H9 (cell line): ENCODE data around the gene RAB31. TPM values are rescaled to one million over a fixed set of nuclear protein-coding genes. Genes with fewer than 3 reads are reported as not detected.

Experiments
- DNase-seq: peaks from one replicate; pipeline ENCODE4 v3.0.0-alpha.2; 2017
- H2AFZ ChIP-seq: one replicate; pipeline ENCODE4 v1.6.1; 2013; ENCODE audit warnings: mild to moderate bottlenecking, low read length, control low read depth, moderate library complexity
- H2AK5ac ChIP-seq: 2 replicates; pipeline ENCODE4 v1.6.1; 2013; ENCODE audit warnings: low read length, control low read depth, mixed read lengths; ENCODE audit not compliant: insufficient read length
- H2BK120ac ChIP-seq: one replicate; pipeline ENCODE4 v1.6.1; 2013; ENCODE audit warnings: low read depth, mild to moderate bottlenecking, low read length, control low read depth, inconsistent platforms; ENCODE audit not compliant: poor library complexity, severe bottlenecking
- H2BK12ac ChIP-seq: 2 replicates; pipeline ENCODE4 v1.6.1; 2013; ENCODE audit warnings: low read length, control low read depth, mixed read lengths, low read depth; ENCODE audit not compliant: insufficient read length
- H2BK15ac ChIP-seq: 2 replicates; pipeline ENCODE4 v1.6.1; 2013; ENCODE audit warnings: low read depth, low read length, control low read depth
- H2BK20ac ChIP-seq: one replicate; pipeline ENCODE4 v1.6.1; 2013; ENCODE audit warnings: low read depth, mild to moderate bottlenecking, low read length, control low read depth, inconsistent platforms; ENCODE audit not compliant: poor library complexity, severe bottlenecking
- H2BK5ac ChIP-seq: 2 replicates; pipeline ENCODE4 v1.6.1; 2013; ENCODE audit warnings: low read length, control low read depth, mixed read lengths; ENCODE audit not compliant: insufficient read length
- H3K14ac ChIP-seq: 2 replicates; pipeline ENCODE4 v1.6.1; 2013; ENCODE audit warnings: low read length, control low read depth; ENCODE audit not compliant: insufficient read depth
- H3K18ac ChIP-seq: 2 replicates; pipeline ENCODE4 v1.6.1; 2013; ENCODE audit warnings: low read depth, mild to moderate bottlenecking, mixed read lengths, low read length, control low read depth; ENCODE audit not compliant: insufficient read length
- H3K23ac ChIP-seq: 2 replicates; pipeline ENCODE4 v1.6.1; 2013; ENCODE audit warnings: low read length, control low read depth, mixed read lengths, low read depth; ENCODE audit not compliant: insufficient read length
- H3K23me2 ChIP-seq: 2 replicates; pipeline ENCODE4 v1.6.1; 2013; ENCODE audit warnings: low read depth, mild to moderate bottlenecking, mixed read lengths, low read length, control low read depth; ENCODE audit not compliant: insufficient read length, poor library complexity, severe bottlenecking
- H3K27ac ChIP-seq: 2 replicates; pipeline ENCODE4 v1.5.1; 2013; ENCODE audit warnings: low read length, control low read depth, mixed read lengths, low read depth; ENCODE audit not compliant: insufficient read length
- H3K27me3 ChIP-seq: 2 replicates; pipeline ENCODE4 v1.6.1; 2013; ENCODE audit warnings: low read length, control low read depth, inconsistent platforms; ENCODE audit not compliant: insufficient read depth
- H3K4ac ChIP-seq: 2 replicates; pipeline ENCODE4 v1.6.1; 2013; ENCODE audit warnings: low read depth, mild to moderate bottlenecking, control low read depth, inconsistent platforms, low read length, moderate library complexity
- H3K4me1 ChIP-seq: 2 replicates; pipeline ENCODE4 v1.6.1; 2013; ENCODE audit warnings: low read length, control low read depth, inconsistent platforms; ENCODE audit not compliant: insufficient read depth
- H3K4me2 ChIP-seq: 2 replicates; pipeline ENCODE4 v1.6.1; 2013; ENCODE audit warnings: low read length, control low read depth, mixed read lengths; ENCODE audit not compliant: insufficient read length, insufficient read depth
- H3K56ac ChIP-seq: 2 replicates; pipeline ENCODE4 v1.6.1; 2013; ENCODE audit warnings: low read depth, mild to moderate bottlenecking, mixed read lengths, low read length, control low read depth; ENCODE audit not compliant: insufficient read length
- H3K79me1 ChIP-seq: 2 replicates; pipeline ENCODE4 v1.6.1; 2013; ENCODE audit warnings: low read depth, mild to moderate bottlenecking, moderate library complexity, low read length, control low read depth, inconsistent platforms; ENCODE audit not compliant: insufficient read depth, poor library complexity, severe bottlenecking
- H3K79me2 ChIP-seq: 2 replicates; pipeline ENCODE4 v1.6.1; 2013; ENCODE audit warnings: low read length, control low read depth, inconsistent platforms; ENCODE audit not compliant: insufficient read depth
- H3K9ac ChIP-seq: 2 replicates; pipeline ENCODE4 v1.6.1; 2013; ENCODE audit warnings: low read length, control low read depth, mixed read lengths; ENCODE audit not compliant: insufficient read length; ENCODE audit errors: extremely low read depth
- H3K9me3 ChIP-seq: one replicate; pipeline ENCODE4 v1.6.1; 2013; ENCODE audit warnings: low read depth, low read length, inconsistent platforms; ENCODE audit not compliant: control insufficient read depth
- H3T11ph ChIP-seq: one replicate; pipeline ENCODE4 v1.6.1; 2013; ENCODE audit warnings: mild to moderate bottlenecking, low read length, control low read depth, inconsistent platforms
- H4K20me1 ChIP-seq: one replicate; pipeline ENCODE4 v1.6.1; 2013; ENCODE audit not compliant: control insufficient read depth, insufficient read length, insufficient read depth
- H4K5ac ChIP-seq: 2 replicates; pipeline ENCODE4 v1.6.1; 2013; ENCODE audit warnings: low read depth, mild to moderate bottlenecking, mixed read lengths, low read length, control low read depth; ENCODE audit not compliant: insufficient read length
- H4K8ac ChIP-seq: replicated peaks from 2 replicates; pipeline ENCODE4 v1.6.1; 2013; ENCODE audit warnings: low read length, control low read depth, mixed read lengths, low read depth; ENCODE audit not compliant: insufficient read length
- H4K91ac ChIP-seq: 2 replicates; pipeline ENCODE4 v1.6.1; 2013; ENCODE audit warnings: low read depth, mild to moderate bottlenecking, moderate library complexity, mixed read lengths, low read length, control low read depth; ENCODE audit not compliant: insufficient read length
- H3K27ac Mint-ChIP-seq, 3 experiments: 2 replicates in 2 of 3; 3 replicates in 1 of 3; pipeline ENCODE4 v1.8.0; 2020 to 2021; ENCODE audit warnings: mixed read lengths in 3 of 3, mild to moderate bottlenecking in 1 of 3, moderate library complexity in 1 of 3
- H3K27me3 Mint-ChIP-seq: 2 replicates; pipeline ENCODE4 v1.8.0; 2021; ENCODE audit warnings: low read depth, mild to moderate bottlenecking, moderate library complexity, mixed read lengths
- H3K36me3 Mint-ChIP-seq, 3 experiments: 2 replicates in 2 of 3; 3 replicates in 1 of 3; pipeline ENCODE4 v1.8.0; 2020 to 2021; ENCODE audit warnings: low read depth in 3 of 3, mixed read lengths in 3 of 3; ENCODE audit not compliant: insufficient read depth in 1 of 3
- H3K4me1 Mint-ChIP-seq, 2 experiments: 2 replicates each; pipeline ENCODE4 v1.8.0; 2020; ENCODE audit warnings: mixed read lengths in 2 of 2
- H3K4me3 Mint-ChIP-seq, 2 experiments: 2 replicates in 1 of 2; 3 replicates in 1 of 2; pipeline ENCODE4 v1.8.0; 2020 to 2021; ENCODE audit warnings: mild to moderate bottlenecking in 2 of 2, mixed read lengths in 2 of 2, moderate library complexity in 1 of 2
- H3K9me3 Mint-ChIP-seq, 2 experiments: 2 replicates in 1 of 2; 3 replicates in 1 of 2; pipeline ENCODE4 v1.8.0; 2020; ENCODE audit warnings: mild to moderate bottlenecking in 2 of 2, mixed read lengths in 2 of 2, moderate library complexity in 1 of 2
- CTCF ChIP-seq: fragments of 200-600 bp; sonication (generic); conservative IDR thresholded peaks from 3 replicates; pipeline ENCODE4 v1.8.0; 2021; ENCODE audit warnings: antibody characterized with exemption, mild to moderate bottlenecking
- WGBS: extraction: QIAGEN DNeasy Blood & Tissue Kit; methylation state at CpG from one replicate; pipeline ENCODE4 v1.1.7; 2013; ENCODE audit warnings: missing lambda C conversion rate, low lambda C conversion rate, mixed read lengths; ENCODE audit not compliant: insufficient read length; ENCODE audit errors: extremely low coverage; 5-methylcytosine and 5-hydroxymethylcytosine counted together
- total RNA-seq: library from RNA; stranded (reverse); gene quantifications from 2 replicates; pipeline ENCODE4 v1.2.1, GENCODE V29; 2021

The RAB31 gene
- total RNA-seq, 1 experiment from 2014 or later: 22.4 TPM

GRCh38 chr18:9683418-9684396 is 24.4 kb upstream of the RAB31 start:
- no peak overlapping the region for H3K23ac ChIP-seq

More at GRCh38 chr18:9683418-9684396, 24.4 kb upstream of the RAB31 start:
- Histone ChIP-seq H2BK12ac (no peak overlapping the region), H3K14ac (no peak overlapping the region), H2BK15ac (no peak overlapping the region), H4K91ac (no peak overlapping the region), H4K8ac (no peak overlapping the region), H3K4me1 (peaks cover 7% of the 10 kb centered on the region; the same call in 1 of the 2 replicates), H3K9me3 (no peaks in the 10 kb centered on the region), H3K27ac (no peak overlapping the region), H3K79me2 (no peaks in the 10 kb centered on the region), H3K56ac (no peak overlapping the region), H3K9ac (no peak overlapping the region), H2AK5ac (no peak overlapping the region), H3K18ac (no peak overlapping the region), H2BK20ac (no peak overlapping the region), H2AFZ (no peak overlapping the region), H4K5ac (no peak overlapping the region), H3K4ac (no peak overlapping the region), H2BK120ac (no peak overlapping the region), H2BK5ac (no peak overlapping the region), H4K20me1 (no peaks in the 10 kb centered on the region), H3K4me2 (no peak overlapping the region), H3T11ph (no peak overlapping the region), H3K27me3 (no peaks in the 10 kb centered on the region), H3K79me1 (no peaks in the 10 kb centered on the region), H3K23me2 (no peaks in the 10 kb centered on the region)
- DNase-seq: no peak
- Mint-ChIP-seq H3K36me3 (no peaks in the 10 kb centered on the region; a peak in 1 of 7 replicates), H3K9me3 (no peaks in the 10 kb centered on the region), H3K4me1 (peaks cover 20 to 22% of the 10 kb centered on the region in 2 experiments), H3K4me3 (no peak overlapping the region), H3K27me3 (peaks cover 4% of the 10 kb centered on the region), H3K27ac (no peak overlapping the region)
- no CpG with 5 or more reads among the region's 9 CpGs for WGBS
- TF ChIP-seq CTCF: peak; percentile 35; the same call in 2 of the 3 replicates
